Small intestine (tissue), 7 donors: ENCODE results near the gene NAA15. TPM values are rescaled to one million over a fixed set of nuclear protein-coding genes. Genes with fewer than 3 reads are reported as not detected.
"Not testable (repeated sequence)": the region's sequence is repeated elsewhere in the genome, so short reads cannot be mapped to it uniquely, and the experiment has no call there.

Source experiments
- DNase-seq, 2 donors: peaks; one replicate each; pipeline versions ENCODE4 v3.0.0 to v3.0.0-alpha.2; 2013
- FAIRE-seq: peaks from 2 replicates; lab custom pipeline; 2012; peaks lifted over from hg19 to GRCh38; lab: Jason Lieb, UNC
- H3K27ac ChIP-seq, 3 donors: one replicate each; pipeline ENCODE4 v1.5.1; 2013; ENCODE audit warnings: low read length in 2 of 3, mild to moderate bottlenecking in 2 of 3, control low read depth in 1 of 3, inconsistent platforms in 1 of 3, low read depth in 1 of 3, moderate library complexity in 1 of 3
- H3K27me3 ChIP-seq, 3 donors: one replicate each; pipeline ENCODE4 v1.6.1; 2013; ENCODE audit warnings: low read length in 3 of 3, inconsistent platforms in 1 of 3; ENCODE audit not compliant: control insufficient read depth in 3 of 3, insufficient read depth in 3 of 3
- H3K36me3 ChIP-seq, 3 donors: one replicate each; pipeline ENCODE4 v1.6.1; 2013; ENCODE audit warnings: low read length in 3 of 3, inconsistent platforms in 1 of 3, low read depth in 1 of 3, mild to moderate bottlenecking in 1 of 3, moderate library complexity in 1 of 3; ENCODE audit not compliant: control insufficient read depth in 3 of 3, insufficient read depth in 2 of 3
- H3K4me1 ChIP-seq, 3 donors: one replicate each; pipeline ENCODE4 v1.6.1; 2013; ENCODE audit warnings: low read length in 2 of 3, inconsistent platforms in 1 of 3, low read depth in 1 of 3, mild to moderate bottlenecking in 1 of 3, moderate library complexity in 1 of 3; ENCODE audit not compliant: control insufficient read depth in 3 of 3, insufficient read depth in 2 of 3
- H3K4me3 ChIP-seq, 3 donors: one replicate each; pipeline ENCODE4 v1.5.1; 2013; ENCODE audit warnings: low read length in 3 of 3, control low read depth in 1 of 3, inconsistent platforms in 1 of 3, low read depth in 1 of 3, mild to moderate bottlenecking in 1 of 3, moderate library complexity in 1 of 3
- H3K9me3 ChIP-seq, 2 donors: one replicate each; pipeline ENCODE4 v1.6.1; 2013; ENCODE audit warnings: low read depth in 1 of 2, low read length in 1 of 2; ENCODE audit not compliant: control insufficient read depth in 2 of 2, insufficient read depth in 1 of 2
- WGBS, 3 donors: extraction: QIAGEN DNeasy Blood & Tissue Kit; methylation state at CpG; one replicate each; pipeline ENCODE4 v1.1.7; 2013; 5-methylcytosine and 5-hydroxymethylcytosine counted together
- polyA plus RNA-seq, 4 donors: library from polyadenylated mRNA; stranded (reverse) in 3 of 4; unstranded in 1 of 4; fragments of 200-250 nt in 3 of 4; fragments of 120-200 nt in 1 of 4; gene quantifications; one replicate each; pipeline versions ENCODE4 v1.2.1 to v1.2.3, GENCODE V29; 2013
- donor health status: healthy with polysubstance abuse.
- donor health status: control.
- donor health status: control.
- donor health status: Bipolar disorder and iron deficiency.
- donor health status: healthy.

NAA15 gene
- polyA plus RNA-seq, 4 donors, result 5.4 to 20.9 (median 8.6) TPM

GRCh38 chr4:139410312-139410711, 109.0 kb downstream of the NAA15 start:
- FAIRE-seq (no peak), DNase-seq (no peak)
- no peaks in the 10 kb centered on the region for H3K27me3 ChIP-seq
- no peaks in the 10 kb centered on the region for H3K4me1 ChIP-seq
- H3K9me3 ChIP-seq, result peaks cover 0 to 11% of the 10 kb centered on the region in 2 donors
- peaks cover 0 to 3% (median under 1%) of the 10 kb centered on the region in 3 donors for H3K36me3 ChIP-seq
- H3K4me3 ChIP-seq, result no peak overlapping the region
- H3K27ac ChIP-seq, result no peak overlapping the region

- not testable (repeated sequence) for H3K4me3 ChIP-seq, FAIRE-seq, H3K27me3 ChIP-seq, H3K36me3 ChIP-seq, H3K4me1 ChIP-seq, H3K27ac ChIP-seq, DNase-seq
- H3K9me3 ChIP-seq, result peaks cover 0 to 15% of the 10 kb centered on the region in 2 donors
- WGBS, 3 donors, result 90 to 92% (median 92%) methylated on average over 8 of the region's 8 CpGs
These were observed 113.4 kb downstream of the NAA15 start for GRCh38 chr4:139414671-139415210.

- 80 to 86% (median 83%) methylated on average over 2 of the region's 2 CpGs for WGBS, 3 donors
- no peak overlapping the region for H3K27ac ChIP-seq
- peaks cover 0 to 19% of the 10 kb centered on the region in 2 donors for H3K9me3 ChIP-seq
- peak; percentile 67 for FAIRE-seq
- H3K36me3 ChIP-seq, result peaks cover 0 to 3% (median 0%) of the 10 kb centered on the region in 3 donors
- H3K4me1 ChIP-seq, result no peaks in the 10 kb centered on the region
- DNase-seq, result peak; percentile 31 to 53
- no peaks in the 10 kb centered on the region for H3K27me3 ChIP-seq
- no peak overlapping the region for H3K4me3 ChIP-seq
These were observed 114.9 kb downstream of the NAA15 start for GRCh38 chr4:139416073-139416673.

- 61 to 92% (median 83%) methylated on average over 2 of the region's 2 CpGs for WGBS, 3 donors
- DNase-seq, result peak in 1 of 2 donors; percentile 28
- no peaks in the 10 kb centered on the region for H3K27me3 ChIP-seq
- H3K36me3 ChIP-seq, result peaks cover 0 to 3% (median 0%) of the 10 kb centered on the region in 3 donors
- FAIRE-seq, result no peak
- no peak overlapping the region for H3K27ac ChIP-seq
- no peaks in the 10 kb centered on the region for H3K4me1 ChIP-seq
- H3K9me3 ChIP-seq, result peaks cover 0 to 16% of the 10 kb centered on the region in 2 donors
- H3K4me3 ChIP-seq, result no peak overlapping the region
These were observed 118.1 kb downstream of the NAA15 start for GRCh38 chr4:139419388-139419914.

- DNase-seq (no peak), FAIRE-seq (no peak)
- Histone ChIP-seq H3K27me3 (no peaks in the 10 kb centered on the region), H3K4me1 (no peaks in the 10 kb centered on the region), H3K36me3 (no peaks in the 10 kb centered on the region), H3K9me3 (peaks cover 0 to 6% of the 10 kb centered on the region in 2 donors), H3K27ac (no peak overlapping the region), H3K4me3 (no peak overlapping the region)
- WGBS, 3 donors, result 97 to 100% (median 100%) methylated on average over 1 of the region's 1 CpG
These were observed 119.3 kb downstream of the NAA15 start for GRCh38 chr4:139420652-139421051.

- Histone ChIP-seq H3K27ac (no peak overlapping the region), H3K4me3 (no peak overlapping the region), H3K36me3 (peaks cover 3 to 17% (median 3%) of the 10 kb centered on the region in 3 donors), H3K27me3 (no peaks in the 10 kb centered on the region), H3K4me1 (no peaks in the 10 kb centered on the region), H3K9me3 (peaks cover 0 to 65% of the 10 kb centered on the region in 2 donors)
- WGBS, 3 donors, result 88 to 98% (median 95%) methylated on average over 23 of the region's 23 CpGs
- no peak for DNase-seq
- no peak for FAIRE-seq
These were observed 134.8 kb downstream of the NAA15 start for GRCh38 chr4:139436122-139436521.

- peaks cover 3 to 17% (median 3%) of the 10 kb centered on the region in 3 donors for H3K36me3 ChIP-seq
- H3K4me1 ChIP-seq, result no peaks in the 10 kb centered on the region
- DNase-seq, result no peak
- H3K9me3 ChIP-seq, result peaks cover 0 to 55% of the 10 kb centered on the region in 2 donors
- H3K27ac ChIP-seq, result no peak overlapping the region
- WGBS, 3 donors, result 83 to 98% (median 88%) methylated on average over 2 of the region's 2 CpGs
- no peak overlapping the region for H3K4me3 ChIP-seq
- H3K27me3 ChIP-seq, result no peaks in the 10 kb centered on the region
- no peak for FAIRE-seq
These were observed 136.8 kb downstream of the NAA15 start for GRCh38 chr4:139438141-139438540.

GRCh38 chr4:139441029-139441428, 139.7 kb downstream of the NAA15 start:
- FAIRE-seq, result no peak
- 97 to 98% (median 98%) methylated on average over 4 of the region's 4 CpGs for WGBS, 3 donors
- no peak for DNase-seq
- H3K4me3 ChIP-seq, result no peak overlapping the region
- H3K36me3 ChIP-seq, result peaks cover 3 to 17% (median 3%) of the 10 kb centered on the region in 3 donors
- peaks cover 0 to 52% of the 10 kb centered on the region in 2 donors for H3K9me3 ChIP-seq
- no peaks in the 10 kb centered on the region for H3K27me3 ChIP-seq
- no peaks in the 10 kb centered on the region for H3K4me1 ChIP-seq
- H3K27ac ChIP-seq, result no peak overlapping the region
